Heart right ventricle (tissue), 16 donors: Measurements from ENCODE around the gene LRCH4. TPM values are rescaled to one million over a fixed set of nuclear protein-coding genes. Genes with fewer than 3 reads are reported as not detected.

Source experiments
- ATAC-seq, 8 donors: fragments of 200-7000 bp; cut with Tn5 transposase; one replicate each; pipeline ENCODE4 v1.9.1; 2020; ENCODE audit warnings: mild to moderate bottlenecking in 8 of 8, moderate library complexity in 8 of 8, moderate number of reproducible peaks in 1 of 8
- DNase-seq, 2 donors: peaks; one replicate each; pipeline ENCODE4 v3.0.0-alpha.2; 2020
- H3K27ac ChIP-seq, 10 donors: fragments of 200-600 bp; sonication (generic) in 2 of 10; one replicate each; pipeline versions ENCODE4 v1.5.0 to v1.8.0; 2020 to 2022; ENCODE audit warnings: mild to moderate bottlenecking in 3 of 10
- H3K27me3 ChIP-seq, 7 donors: fragments of 200-600 bp; one replicate each; pipeline ENCODE4 v1.8.0; 2021 to 2022; ENCODE audit warnings: mild to moderate bottlenecking in 2 of 7
- H3K36me3 ChIP-seq, 9 donors: fragments of 200-600 bp; sonication (generic) in 1 of 9; one replicate each; pipeline versions ENCODE4 v1.5.0 to v1.8.0; 2020 to 2022; ENCODE audit warnings: mild to moderate bottlenecking in 2 of 9
- H3K4me1 ChIP-seq, 9 donors: fragments of 200-600 bp; sonication (generic) in 1 of 9; one replicate each; pipeline versions ENCODE4 v1.5.0 to v1.8.0; 2020 to 2022; ENCODE audit warnings: mild to moderate bottlenecking in 4 of 9
- H3K4me3 ChIP-seq, 10 donors: fragments of 200-600 bp; sonication (generic) in 2 of 10; one replicate each; pipeline versions ENCODE4 v1.5.0 to v1.8.0; 2020 to 2022; ENCODE audit warnings: mild to moderate bottlenecking in 7 of 10, moderate library complexity in 2 of 10
- H3K9me3 ChIP-seq, 11 donors: fragments of 200-600 bp in 10 of 11; sonication (generic) in 2 of 11; one replicate each; pipeline versions ENCODE4 v1.5.0 to v1.8.0; 2013 to 2022; ENCODE audit warnings: mild to moderate bottlenecking in 2 of 11, control low read depth in 1 of 11, moderate library complexity in 1 of 11
- WGBS, 2 donors: extraction: QIAGEN DNeasy Blood & Tissue Kit; methylation state at CpG; one replicate each; pipeline ENCODE4 v1.1.7; 2013; ENCODE audit warnings: inconsistent platforms in 1 of 2; 5-methylcytosine and 5-hydroxymethylcytosine counted together
- intact Hi-C, 10 donors: fragments of 100-400 bp; cut with DNase I; formaldehyde crosslinking; loops; one replicate each; pipeline versions ENCODE4 v1.11.1 to v1.14.2; 2022
- polyA plus RNA-seq, 2 donors: library from polyadenylated mRNA; stranded (reverse); fragments of 200-250 nt; gene quantifications; one replicate each; pipeline ENCODE4 v1.2.3, GENCODE V29; 2013
- total RNA-seq, 10 donors: library from RNA; stranded (reverse); fragmentation: NEBNext Ultra II Directional in 3 of 10; extraction: Animal tissue kit (Norgen Biotek cat#: 25700) in 3 of 10; gene quantifications; one replicate each; pipeline versions ENCODE4 v1.2.1 to v1.2.4, GENCODE V29; 2021 to 2023
- TF ChIP-seq, protein P1 (sequence below), 9 donors: fragments of 200-600 bp; sonication (generic) in 2 of 9; IDR thresholded peaks; one replicate each; pipeline versions ENCODE4 v1.5.0 to v1.8.0; 2021 to 2022; ENCODE audit warnings: antibody characterized with exemption in 9 of 9, mild to moderate bottlenecking in 5 of 9, moderate library complexity in 1 of 9
- donor health status: Arrhythmogenic right ventricular cardiomyopathy.
- donor health status: ischemic (EF 13 %, LVEDD 7.1; RV severe dilation, severe dysfunction).
- donor health status: healthy with polysubstance abuse.
- donor health status: DM: no; HTN: yes; CAD: no.
- donor health status: DM: no; HTN: no; CAD: no.
- donor health status: ischemic (EF 25% LVEDD 6.9; RV normal size, moderate dysfunction).
- donor health status: ischemic (EF 25% LVEDD 5.7; RV mildly dilated, moderate dysfunction).
- donor health status: healthy.
- donor health status: DM: yes; HTN: yes; CAD: no.
- donor health status: Ischemic cardiomyopathy.
- donor health status: ischemic (EF 35%, LVEDD 5.7; RV mildly dilated, moderate dysfunction).
- donor health status: nonischemic (EF 11% LVEDD 7.7; RV severe dilation, severe dysfunction).
- donor health status: DM: yes; HTN: yes; CAD: no.
- donor health status: PGD.
- donor health status: ischemic (EF 29% LVEDD 5.4; RV normal size, mild dysfunction).
- donor health status: nonischemic (EF 23%, LVEDD 6.1; RV moderate dilation, normal function).

The LRCH4 gene
- total and polyA plus RNA-seq, 12 donors = 18.4 to 57.6 (median 24.1) TPM

DNA sequence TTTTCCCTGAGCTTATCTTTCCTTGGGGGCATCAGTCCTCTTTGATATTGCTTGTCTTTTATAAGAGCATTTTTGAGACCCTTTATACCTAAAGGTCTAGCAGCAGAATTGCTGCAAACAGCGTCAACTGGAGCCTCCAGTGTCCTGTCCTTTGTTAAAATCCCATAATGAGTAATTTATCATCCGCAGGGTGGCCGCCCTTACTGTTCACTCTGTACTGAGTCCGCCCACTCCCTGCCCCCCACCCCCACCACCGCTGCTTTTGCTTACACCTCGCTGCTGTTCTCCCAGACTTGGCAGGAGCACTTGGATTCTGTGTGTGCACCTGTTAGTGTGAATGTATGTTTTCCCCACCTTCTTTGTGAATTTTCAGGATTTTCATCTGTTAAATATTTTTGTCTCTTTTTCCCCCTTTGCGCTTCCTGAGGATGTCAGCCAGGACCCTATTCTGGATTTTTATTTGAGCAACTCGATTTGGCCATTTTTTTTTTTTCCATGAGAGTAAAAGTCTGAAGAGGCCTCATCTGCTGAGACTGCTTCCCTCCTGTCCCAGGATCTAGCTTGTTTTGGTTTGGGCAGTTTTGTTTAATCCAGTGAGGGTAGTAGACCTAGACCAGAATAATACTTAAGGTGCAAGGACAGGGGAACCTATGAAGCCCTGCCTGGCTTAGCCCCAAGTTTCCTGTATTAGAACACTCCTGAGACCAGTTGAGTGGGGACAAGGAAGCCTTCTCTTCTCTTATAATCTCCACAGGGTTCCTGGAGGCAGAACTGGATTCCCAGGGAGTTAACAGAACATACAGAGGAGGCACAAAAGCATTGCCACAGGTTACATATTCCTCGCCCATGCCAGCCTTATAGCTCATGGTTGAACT is 38.8 kb downstream of the LRCH4 start:
- Histone ChIP-seq H3K27me3 (no peaks in the 10 kb centered on the region), H3K36me3 (peaks cover 0 to 33% (median 4%) of the 10 kb centered on the region in 9 donors), H3K27ac (peak overlapping the region; percentile 63 to 94 (median 88)), H3K4me1 (peaks cover 23 to 75% (median 52%) of the 10 kb centered on the region in 9 donors), H3K4me3 (no peak overlapping the region), H3K9me3 (no peaks in the 10 kb centered on the region)
- 67 to 69% methylated on average over 9 of the region's 9 CpGs for WGBS, 2 donors
- DNase-seq = no peak
- TF ChIP-seq, protein P1, sequence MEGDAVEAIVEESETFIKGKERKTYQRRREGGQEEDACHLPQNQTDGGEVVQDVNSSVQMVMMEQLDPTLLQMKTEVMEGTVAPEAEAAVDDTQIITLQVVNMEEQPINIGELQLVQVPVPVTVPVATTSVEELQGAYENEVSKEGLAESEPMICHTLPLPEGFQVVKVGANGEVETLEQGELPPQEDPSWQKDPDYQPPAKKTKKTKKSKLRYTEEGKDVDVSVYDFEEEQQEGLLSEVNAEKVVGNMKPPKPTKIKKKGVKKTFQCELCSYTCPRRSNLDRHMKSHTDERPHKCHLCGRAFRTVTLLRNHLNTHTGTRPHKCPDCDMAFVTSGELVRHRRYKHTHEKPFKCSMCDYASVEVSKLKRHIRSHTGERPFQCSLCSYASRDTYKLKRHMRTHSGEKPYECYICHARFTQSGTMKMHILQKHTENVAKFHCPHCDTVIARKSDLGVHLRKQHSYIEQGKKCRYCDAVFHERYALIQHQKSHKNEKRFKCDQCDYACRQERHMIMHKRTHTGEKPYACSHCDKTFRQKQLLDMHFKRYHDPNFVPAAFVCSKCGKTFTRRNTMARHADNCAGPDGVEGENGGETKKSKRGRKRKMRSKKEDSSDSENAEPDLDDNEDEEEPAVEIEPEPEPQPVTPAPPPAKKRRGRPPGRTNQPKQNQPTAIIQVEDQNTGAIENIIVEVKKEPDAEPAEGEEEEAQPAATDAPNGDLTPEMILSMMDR (IDR thresholded peaks at IDR 0.05) = no peak
- ATAC-seq = no peak
- intact Hi-C loops = loop anchor here in 2 of 10 donors (5.0 kb wide), 2 partner anchors 65 to 70 kb away; partner anchors contain the start of genes NYAP1 (in 1 of the 2) and TSC22D4 (in 1 of the 2)

DNA sequence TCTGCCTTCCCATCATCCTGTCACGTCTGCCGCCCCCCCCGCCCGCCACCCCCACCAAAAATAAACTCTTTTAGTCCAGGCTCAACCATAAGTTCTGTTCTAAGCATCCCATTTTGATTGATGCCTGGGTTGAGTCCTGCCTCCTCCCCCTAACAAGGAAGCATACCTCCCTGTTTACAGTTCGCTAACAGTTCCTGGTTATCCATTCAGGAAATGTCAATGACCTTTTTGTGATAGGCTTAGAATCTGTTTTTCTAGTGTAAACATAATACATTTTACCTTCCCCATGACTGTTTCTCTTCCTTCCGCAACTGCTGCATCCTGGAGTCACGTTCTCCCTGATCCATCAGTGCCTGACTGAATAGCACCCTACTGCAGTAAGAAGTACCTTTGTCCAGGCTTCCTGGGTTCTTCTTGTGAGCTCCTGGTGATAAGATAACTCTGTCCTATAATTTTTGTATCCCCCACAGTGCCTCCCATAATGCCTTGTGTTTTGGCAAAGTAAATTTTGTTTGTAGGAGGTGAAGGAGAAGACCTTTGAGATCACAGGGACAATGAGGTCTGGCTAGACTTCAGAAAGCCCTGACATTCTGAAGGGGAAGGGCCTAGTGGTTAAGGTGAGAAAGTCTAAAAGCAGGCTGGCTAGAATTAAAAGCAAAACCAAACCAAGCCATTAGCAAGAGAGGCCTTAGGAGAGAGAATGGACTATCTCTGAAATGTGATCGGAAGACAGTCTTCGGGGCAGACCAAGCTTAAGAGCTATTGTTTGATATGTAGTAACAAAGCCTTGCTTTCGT is 39.6 kb downstream of the LRCH4 start:
- intact Hi-C loops = loop anchor here in 2 of 10 donors (5.0 kb wide), 2 partner anchors 64 to 69 kb away; partner anchors contain the start of genes NYAP1 (in 1 of the 2) and TSC22D4 (in 1 of the 2)
- peaks cover 0 to 25% (median 0%) of the 10 kb centered on the region in 9 donors for H3K36me3 ChIP-seq
- H3K9me3 ChIP-seq = no peaks in the 10 kb centered on the region
- peak overlapping the region in 1 of 10 donors; percentile 4 for H3K4me3 ChIP-seq
- peaks cover 23 to 75% (median 52%) of the 10 kb centered on the region in 9 donors for H3K4me1 ChIP-seq
- WGBS, 2 donors = 42 to 52% methylated on average over 10 of the region's 10 CpGs
- ATAC-seq (peak in 7 of 8 donors; percentile 7 to 41 (median 24)), DNase-seq (no peak)
- H3K27me3 ChIP-seq = no peaks in the 10 kb centered on the region
- peak overlapping the region; percentile 63 to 94 (median 88) for H3K27ac ChIP-seq
- TF ChIP-seq, protein P1 (IDR thresholded peaks at IDR 0.05) = no peak

DNA sequence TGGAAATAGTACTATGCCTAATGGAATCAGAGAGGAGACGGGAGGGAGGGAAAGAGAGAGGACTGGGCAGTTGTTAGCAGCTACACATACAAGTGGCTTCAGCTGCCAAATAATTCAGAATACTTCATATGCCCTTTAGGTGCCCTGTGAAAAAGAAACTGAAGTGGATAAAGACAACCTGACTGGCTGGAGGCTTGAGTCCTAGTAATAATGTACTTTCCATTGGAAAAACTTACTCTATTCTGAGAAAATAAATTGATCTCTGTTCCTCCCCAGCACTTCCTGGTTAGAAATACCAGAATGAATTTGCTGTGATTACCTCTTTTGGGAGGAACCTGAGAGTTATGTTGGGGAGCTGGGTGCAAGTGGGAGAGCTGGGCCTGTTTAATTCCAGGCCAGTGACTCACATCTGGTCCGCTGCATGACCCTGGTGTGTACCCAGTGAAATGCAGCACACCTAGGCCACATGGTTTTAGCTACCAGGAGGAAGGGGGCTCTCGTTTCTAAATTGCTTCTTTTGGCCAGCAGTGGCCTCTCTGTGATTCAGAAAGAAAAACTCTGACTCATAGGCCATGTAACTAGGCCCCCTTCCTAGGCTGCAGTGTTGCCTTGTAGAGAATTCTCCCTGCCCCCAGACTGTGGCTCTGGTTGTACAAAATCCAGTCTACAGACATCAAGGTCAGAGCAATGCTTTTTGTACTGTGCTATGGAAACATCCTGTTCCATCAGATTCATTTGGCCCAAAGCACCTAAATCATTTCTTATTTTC is 40.4 kb downstream of the LRCH4 start:
- no peaks in the 10 kb centered on the region for H3K9me3 ChIP-seq
- 27 to 34% methylated on average over 3 of the region's 3 CpGs for WGBS, 2 donors
- TF ChIP-seq, protein P1 (IDR thresholded peaks at IDR 0.05) = peak in 1 of 9 donors; percentile 11
- DNase-seq (peak in 1 of 2 donors; percentile 40), ATAC-seq (peak; percentile 50 to 89 (median 78))
- H3K4me1 ChIP-seq = peaks cover 23 to 75% (median 53%) of the 10 kb centered on the region in 9 donors
- peak overlapping the region; percentile 63 to 94 (median 88) for H3K27ac ChIP-seq
- H3K4me3 ChIP-seq = peak overlapping the region in 1 of 10 donors; percentile 0
- no peaks in the 10 kb centered on the region for H3K27me3 ChIP-seq
- peaks cover 0 to 18% (median 0%) of the 10 kb centered on the region in 9 donors for H3K36me3 ChIP-seq
- intact Hi-C loops = loop anchor here in 2 of 10 donors (5.0 kb wide), 2 partner anchors 63 to 68 kb away; partner anchors contain the start of genes NYAP1 (in 1 of the 2) and TSC22D4 (in 1 of the 2)
